ENCODE measurements around the gene IL4I1. TPM values are rescaled to one million over a fixed set of nuclear protein-coding genes. Genes with fewer than 3 reads are reported as not detected.

IL4I1 gene
- total RNA-seq, 1 experiment from 2014 or later = 1.5 TPM

- in situ Hi-C loops (cut with HindIII; ENCODE audit: low pct_unique_long_range_greater_than_20kb, low sequenced_read_pairs) = no loop called here
- H3K27ac ChIP-seq (ENCODE audit: low read length) = no peak overlapping the region
- no peak for DNase-seq (ENCODE audit: low read depth, low spot score)
Measured at GRCh38 chr19:49932041-49932451, 35.4 kb upstream of the IL4I1 start.

GRCh38 chr19:49931293-49932040, 34.8 kb upstream of the IL4I1 start:
- H3K4me3 ChIP-seq (ENCODE audit: low read depth in 2 of 2, low read length in 2 of 2) = no peak overlapping the region
- ATAC-seq = no peak
- DNase-seq (ENCODE audit: low read depth, low spot score) = no peak
- H3K9me3 ChIP-seq (ENCODE audit: control insufficient read depth, insufficient read depth, low read depth, low read length) = no peaks in the 10 kb centered on the region
- no peaks in the 10 kb centered on the region for H3K27me3 ChIP-seq (ENCODE audit: control insufficient read depth, insufficient read depth, low read length)
- no peak overlapping the region for H3K27ac ChIP-seq (ENCODE audit: low read length)
- BruUV-seq (replicated peaks) = no TSS peak
- peaks cover 12% of the 10 kb centered on the region for H3K4me1 ChIP-seq (ENCODE audit: control insufficient read depth, insufficient read depth, low read length)
- ChIA-PET POLR2A (no interaction called here), CTCF (no interaction called here)
- in situ Hi-C loops (cut with HindIII; ENCODE audit: low pct_unique_long_range_greater_than_20kb, low sequenced_read_pairs) = no loop called here
- intact Hi-C loops (cut with micrococcal nuclease; ENCODE audit: unreplicated experiment) = no loop called here
- H3K36me3 ChIP-seq (ENCODE audit: control insufficient read depth, insufficient read depth, low read length) = no peaks in the 10 kb centered on the region; the same call in none of the 2 replicates
- TF ChIP-seq POLR2AphosphoS5 (IDR thresholded peaks at IDR 0.05; ENCODE audit: low read depth, low read length) = peak; percentile 18; the same call in 1 of the 2 replicates
- TF ChIP-seq, protein P1, sequence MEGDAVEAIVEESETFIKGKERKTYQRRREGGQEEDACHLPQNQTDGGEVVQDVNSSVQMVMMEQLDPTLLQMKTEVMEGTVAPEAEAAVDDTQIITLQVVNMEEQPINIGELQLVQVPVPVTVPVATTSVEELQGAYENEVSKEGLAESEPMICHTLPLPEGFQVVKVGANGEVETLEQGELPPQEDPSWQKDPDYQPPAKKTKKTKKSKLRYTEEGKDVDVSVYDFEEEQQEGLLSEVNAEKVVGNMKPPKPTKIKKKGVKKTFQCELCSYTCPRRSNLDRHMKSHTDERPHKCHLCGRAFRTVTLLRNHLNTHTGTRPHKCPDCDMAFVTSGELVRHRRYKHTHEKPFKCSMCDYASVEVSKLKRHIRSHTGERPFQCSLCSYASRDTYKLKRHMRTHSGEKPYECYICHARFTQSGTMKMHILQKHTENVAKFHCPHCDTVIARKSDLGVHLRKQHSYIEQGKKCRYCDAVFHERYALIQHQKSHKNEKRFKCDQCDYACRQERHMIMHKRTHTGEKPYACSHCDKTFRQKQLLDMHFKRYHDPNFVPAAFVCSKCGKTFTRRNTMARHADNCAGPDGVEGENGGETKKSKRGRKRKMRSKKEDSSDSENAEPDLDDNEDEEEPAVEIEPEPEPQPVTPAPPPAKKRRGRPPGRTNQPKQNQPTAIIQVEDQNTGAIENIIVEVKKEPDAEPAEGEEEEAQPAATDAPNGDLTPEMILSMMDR (IDR thresholded peaks at IDR 0.05) = no peak

More at GRCh38 chr19:49932041-49932451, 35.4 kb upstream of the IL4I1 start:
- no peaks in the 10 kb centered on the region; the same call in none of the 2 replicates for H3K36me3 ChIP-seq (ENCODE audit: control insufficient read depth, insufficient read depth, low read length)
- peaks cover 12% of the 10 kb centered on the region for H3K4me1 ChIP-seq (ENCODE audit: control insufficient read depth, insufficient read depth, low read length)
- H3K4me3 ChIP-seq (ENCODE audit: low read depth in 2 of 2, low read length in 2 of 2) = no peak overlapping the region
- H3K27me3 ChIP-seq (ENCODE audit: control insufficient read depth, insufficient read depth, low read length) = no peaks in the 10 kb centered on the region
- ATAC-seq = no peak
- TF ChIP-seq, protein P2, sequence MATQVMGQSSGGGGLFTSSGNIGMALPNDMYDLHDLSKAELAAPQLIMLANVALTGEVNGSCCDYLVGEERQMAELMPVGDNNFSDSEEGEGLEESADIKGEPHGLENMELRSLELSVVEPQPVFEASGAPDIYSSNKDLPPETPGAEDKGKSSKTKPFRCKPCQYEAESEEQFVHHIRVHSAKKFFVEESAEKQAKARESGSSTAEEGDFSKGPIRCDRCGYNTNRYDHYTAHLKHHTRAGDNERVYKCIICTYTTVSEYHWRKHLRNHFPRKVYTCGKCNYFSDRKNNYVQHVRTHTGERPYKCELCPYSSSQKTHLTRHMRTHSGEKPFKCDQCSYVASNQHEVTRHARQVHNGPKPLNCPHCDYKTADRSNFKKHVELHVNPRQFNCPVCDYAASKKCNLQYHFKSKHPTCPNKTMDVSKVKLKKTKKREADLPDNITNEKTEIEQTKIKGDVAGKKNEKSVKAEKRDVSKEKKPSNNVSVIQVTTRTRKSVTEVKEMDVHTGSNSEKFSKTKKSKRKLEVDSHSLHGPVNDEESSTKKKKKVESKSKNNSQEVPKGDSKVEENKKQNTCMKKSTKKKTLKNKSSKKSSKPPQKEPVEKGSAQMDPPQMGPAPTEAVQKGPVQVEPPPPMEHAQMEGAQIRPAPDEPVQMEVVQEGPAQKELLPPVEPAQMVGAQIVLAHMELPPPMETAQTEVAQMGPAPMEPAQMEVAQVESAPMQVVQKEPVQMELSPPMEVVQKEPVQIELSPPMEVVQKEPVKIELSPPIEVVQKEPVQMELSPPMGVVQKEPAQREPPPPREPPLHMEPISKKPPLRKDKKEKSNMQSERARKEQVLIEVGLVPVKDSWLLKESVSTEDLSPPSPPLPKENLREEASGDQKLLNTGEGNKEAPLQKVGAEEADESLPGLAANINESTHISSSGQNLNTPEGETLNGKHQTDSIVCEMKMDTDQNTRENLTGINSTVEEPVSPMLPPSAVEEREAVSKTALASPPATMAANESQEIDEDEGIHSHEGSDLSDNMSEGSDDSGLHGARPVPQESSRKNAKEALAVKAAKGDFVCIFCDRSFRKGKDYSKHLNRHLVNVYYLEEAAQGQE (IDR thresholded peaks at IDR 0.05; ENCODE audit: insufficient read depth in 1 of 2, low read depth in 2 of 2, low read length in 1 of 2) = no peak
- no peak for TF ChIP-seq TCF7L2 (IDR thresholded peaks at IDR 0.05; ENCODE audit: low read depth, low read length)
- no peak for TF ChIP-seq POLR2AphosphoS5 (IDR thresholded peaks at IDR 0.05; ENCODE audit: low read depth, low read length)
- no peak for TF ChIP-seq SIN3A (IDR thresholded peaks at IDR 0.05; ENCODE audit: borderline replicate concordance, insufficient read depth, low read depth, low read length)
- TF ChIP-seq, protein P1 (IDR thresholded peaks at IDR 0.05) = no peak
- intact Hi-C loops (cut with micrococcal nuclease; ENCODE audit: unreplicated experiment) = no loop called here
- H3K9me3 ChIP-seq (ENCODE audit: control insufficient read depth, insufficient read depth, low read depth, low read length) = no peaks in the 10 kb centered on the region
- no TSS peak for BruUV-seq (replicated peaks)
- POLR2A ChIA-PET = no interaction called here
- CTCF ChIA-PET = no interaction called here

All from Panc1 (cell line).